ENCODE data around the gene MBD3L2B. TPM values are rescaled to one million over a fixed set of nuclear protein-coding genes. Genes with fewer than 3 reads are reported as not detected.
A peak's percentile ranks its signal among the peaks of the same experiment; 100 is the strongest.
"Not testable (repeated sequence)": the region's sequence is repeated elsewhere in the genome, so short reads cannot be mapped to it uniquely, and the experiment has no call there.

The MBD3L2B gene
- total RNA-seq, result not detected
- polyA plus RNA-seq (ENCODE audit: insufficient read depth, low read depth, low replicate concordance), result not detected
- long read RNA-seq, donor 1, result 0 reads
- long read RNA-seq, donor 2, result 0 reads

GRCh38 chr19:7021331-7021730 lies at the start of gene MBD3L2B:
TSS of gene MBD3L2B (minus strand) at chr19:7021431. CDS start at chr19:7021397, 34 bp downstream.
- H3K36me3 ChIP-seq (ENCODE audit: low read depth, missing control alignments); intact Hi-C loops (cut with DNase I; ENCODE audit: low total_unique reads); DNase-seq; H3K27me3 ChIP-seq; H3K9me3 ChIP-seq; H3K4me1 ChIP-seq; H3K4me3 ChIP-seq; H3K27ac ChIP-seq: not testable (repeated sequence)
- WGBS, 2 donors, result no CpG with 5 or more reads among the region's 6 CpGs

DNA sequence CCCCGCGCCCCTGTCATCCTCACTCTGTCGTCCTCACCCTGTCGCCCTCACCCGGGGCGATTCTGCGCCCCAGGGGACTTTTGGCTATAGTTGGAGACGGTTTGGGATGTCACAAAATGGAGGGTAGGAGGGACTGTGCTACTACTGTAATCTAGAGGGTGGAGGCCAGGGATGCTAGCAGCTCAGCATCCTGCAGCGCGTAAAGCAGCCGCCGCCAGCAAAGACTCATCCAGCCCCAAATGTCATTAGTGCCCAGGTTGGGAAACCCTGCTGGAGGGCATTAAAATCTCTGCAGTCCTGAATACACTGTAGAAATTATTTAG lies 48.6 kb upstream of the MBD3L2B start:
- no peak for DNase-seq
- intact Hi-C loops (cut with DNase I; ENCODE audit: low total_unique reads), result no loop called here
- 0 to 1% methylated on average over 8 to 12 of the region's 12 CpGs for WGBS, 2 donors

DNA sequence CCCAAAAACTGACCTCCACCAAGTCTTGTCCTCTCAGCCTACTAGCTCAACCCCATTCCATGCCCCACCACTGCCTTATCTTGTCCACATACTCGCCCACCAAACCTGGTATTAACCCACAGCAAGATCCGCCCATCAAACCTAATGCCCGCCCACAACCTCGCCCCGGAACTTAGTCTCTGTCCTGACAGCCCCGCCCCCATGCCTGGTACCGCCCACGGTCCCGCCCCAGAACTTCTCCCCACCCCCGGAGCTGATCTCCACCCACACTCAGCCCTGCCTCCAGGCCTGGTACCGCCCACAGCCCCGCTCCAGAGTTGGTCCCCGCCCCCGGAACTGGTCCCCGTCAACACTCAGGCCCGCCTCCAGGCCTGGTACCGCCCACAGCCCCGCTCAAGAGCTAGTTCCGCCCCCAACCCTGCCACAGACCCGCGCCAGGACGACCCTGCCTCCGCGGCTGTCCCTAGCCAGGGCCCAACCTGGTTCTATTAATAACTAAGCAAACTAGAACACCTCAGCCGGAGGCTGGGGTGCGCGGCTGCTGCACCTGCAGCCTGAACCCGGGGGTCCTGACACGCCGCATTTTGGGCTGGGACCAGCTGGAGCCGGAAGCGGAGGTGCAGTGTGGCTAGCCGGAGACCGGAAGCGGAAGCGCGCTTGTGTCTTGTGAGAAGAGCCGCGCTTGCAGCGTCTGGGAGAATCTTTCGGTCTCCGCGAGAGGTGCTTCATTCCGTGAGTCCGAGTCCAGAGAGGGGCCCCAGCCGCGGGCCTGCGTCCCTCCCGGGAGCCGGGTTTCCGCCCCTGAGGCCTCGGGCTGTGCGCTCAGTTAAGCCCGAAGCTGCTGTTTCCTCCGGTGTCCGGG lies 48.0 kb upstream of the MBD3L2B start, which contains the start of gene ZNF557:
Gene ZNF557, plus strand, starts transcription at position 662 of the 862 bp plus-strand sequence. CDS start 5,372 bp downstream, outside the sequence.
- no peaks in the 10 kb centered on the region for H3K27me3 ChIP-seq
- H3K9me3 ChIP-seq, result no peaks in the 10 kb centered on the region
- no peak for TF ChIP-seq POLR2A (IDR thresholded peaks at IDR 0.05)
- TF ChIP-seq, protein P1, sequence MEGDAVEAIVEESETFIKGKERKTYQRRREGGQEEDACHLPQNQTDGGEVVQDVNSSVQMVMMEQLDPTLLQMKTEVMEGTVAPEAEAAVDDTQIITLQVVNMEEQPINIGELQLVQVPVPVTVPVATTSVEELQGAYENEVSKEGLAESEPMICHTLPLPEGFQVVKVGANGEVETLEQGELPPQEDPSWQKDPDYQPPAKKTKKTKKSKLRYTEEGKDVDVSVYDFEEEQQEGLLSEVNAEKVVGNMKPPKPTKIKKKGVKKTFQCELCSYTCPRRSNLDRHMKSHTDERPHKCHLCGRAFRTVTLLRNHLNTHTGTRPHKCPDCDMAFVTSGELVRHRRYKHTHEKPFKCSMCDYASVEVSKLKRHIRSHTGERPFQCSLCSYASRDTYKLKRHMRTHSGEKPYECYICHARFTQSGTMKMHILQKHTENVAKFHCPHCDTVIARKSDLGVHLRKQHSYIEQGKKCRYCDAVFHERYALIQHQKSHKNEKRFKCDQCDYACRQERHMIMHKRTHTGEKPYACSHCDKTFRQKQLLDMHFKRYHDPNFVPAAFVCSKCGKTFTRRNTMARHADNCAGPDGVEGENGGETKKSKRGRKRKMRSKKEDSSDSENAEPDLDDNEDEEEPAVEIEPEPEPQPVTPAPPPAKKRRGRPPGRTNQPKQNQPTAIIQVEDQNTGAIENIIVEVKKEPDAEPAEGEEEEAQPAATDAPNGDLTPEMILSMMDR (IDR thresholded peaks at IDR 0.05), result no peak
- peaks cover 4% of the 10 kb centered on the region for H3K4me1 ChIP-seq
- peak within 1 kb of the TSS; percentile 66 to 87 for H3K27ac ChIP-seq
- WGBS, 2 donors, result 0 to 1% methylated on average over 42 to 53 of the region's 56 CpGs
- H3K36me3 ChIP-seq (ENCODE audit: low read depth, missing control alignments), result no peaks in the 10 kb centered on the region
- peak within 1 kb of the TSS; percentile 78 to 99 for H3K4me3 ChIP-seq
- peak; percentile 99 for DNase-seq
- intact Hi-C loops (cut with DNase I; ENCODE audit: low total_unique reads), result no loop called here

More for the DNA sequence above, 48.6 kb upstream of the MBD3L2B start:
- H3K4me3 ChIP-seq, result peak overlapping the region; percentile 78 to 99
- no peaks in the 10 kb centered on the region for H3K9me3 ChIP-seq
- peak overlapping the region in 1 of 2 donors; percentile 87 for H3K27ac ChIP-seq
- TF ChIP-seq POLR2A (IDR thresholded peaks at IDR 0.05), result no peak
- TF ChIP-seq, protein P1 (IDR thresholded peaks at IDR 0.05), result no peak
- no peaks in the 10 kb centered on the region for H3K36me3 ChIP-seq (ENCODE audit: low read depth, missing control alignments)
- H3K4me1 ChIP-seq, result peaks cover 4% of the 10 kb centered on the region
- no peaks in the 10 kb centered on the region for H3K27me3 ChIP-seq

DNA sequence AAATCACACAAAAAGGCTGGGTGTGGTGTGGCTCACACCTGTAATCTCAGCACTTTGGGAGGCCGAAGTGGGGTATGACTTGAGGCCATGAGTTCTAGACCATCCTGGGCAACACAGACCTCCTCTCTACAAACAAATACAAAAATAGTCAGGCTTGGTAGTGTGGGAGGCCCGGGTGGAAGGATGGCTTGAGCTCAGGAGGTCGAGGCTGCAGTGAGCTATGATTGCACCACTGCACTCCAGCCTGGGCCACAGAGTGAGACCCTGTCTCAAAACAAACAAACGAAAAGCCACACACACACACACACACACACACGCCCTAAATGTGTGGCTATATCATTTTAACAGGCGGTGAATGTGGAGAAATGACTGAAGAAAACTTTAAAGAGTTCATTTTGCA lies 47.4 kb upstream of the MBD3L2B start:
- peak overlapping the region in 1 of 2 donors; percentile 87 for H3K27ac ChIP-seq
- peak overlapping the region; percentile 78 to 99 for H3K4me3 ChIP-seq
- TF ChIP-seq, protein P1 (IDR thresholded peaks at IDR 0.05), result no peak
- TF ChIP-seq POLR2A (IDR thresholded peaks at IDR 0.05), result no peak
- no peaks in the 10 kb centered on the region for H3K9me3 ChIP-seq
- intact Hi-C loops (cut with DNase I; ENCODE audit: low total_unique reads), result no loop called here
- H3K4me1 ChIP-seq, result peaks cover 4% of the 10 kb centered on the region
- DNase-seq, result no peak
- H3K27me3 ChIP-seq, result no peaks in the 10 kb centered on the region
- H3K36me3 ChIP-seq (ENCODE audit: low read depth, missing control alignments), result no peaks in the 10 kb centered on the region
- 70 to 71% methylated on average over 6 of the region's 6 CpGs for WGBS, 2 donors

DNA sequence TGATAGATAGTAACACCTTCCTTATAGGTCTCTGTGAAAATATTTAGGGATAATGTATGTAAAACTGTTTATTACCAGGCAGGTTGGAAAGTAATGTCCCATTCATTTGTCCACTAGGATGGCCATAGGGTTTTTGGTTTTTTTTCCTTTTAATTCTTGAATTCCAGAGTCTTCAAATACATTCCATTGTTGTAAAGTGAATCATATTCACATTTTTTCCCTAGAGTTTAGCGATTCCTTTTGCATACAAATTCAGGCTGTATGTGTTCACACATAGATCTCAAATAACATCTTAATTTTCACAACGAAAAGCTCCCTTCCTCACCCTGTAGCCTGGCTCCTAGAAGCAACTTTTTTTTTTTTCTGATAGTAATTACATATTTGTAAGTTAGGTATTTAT lies 46.5 kb upstream of the MBD3L2B start:
- no peak for DNase-seq
- Histone ChIP-seq H3K36me3 (ENCODE audit: low read depth, missing control alignments) (no peaks in the 10 kb centered on the region), H3K27me3 (no peaks in the 10 kb centered on the region), H3K9me3 (no peaks in the 10 kb centered on the region), H3K27ac (no peak overlapping the region), H3K4me3 (no peak overlapping the region), H3K4me1 (peaks cover 4% of the 10 kb centered on the region)
- TF ChIP-seq, protein P1 (IDR thresholded peaks at IDR 0.05), result no peak
- no peak for TF ChIP-seq POLR2A (IDR thresholded peaks at IDR 0.05)
- 75% methylated on average over 2 of the region's 2 CpGs for WGBS, 2 donors
- intact Hi-C loops (cut with DNase I; ENCODE audit: low total_unique reads), result no loop called here

DNA sequence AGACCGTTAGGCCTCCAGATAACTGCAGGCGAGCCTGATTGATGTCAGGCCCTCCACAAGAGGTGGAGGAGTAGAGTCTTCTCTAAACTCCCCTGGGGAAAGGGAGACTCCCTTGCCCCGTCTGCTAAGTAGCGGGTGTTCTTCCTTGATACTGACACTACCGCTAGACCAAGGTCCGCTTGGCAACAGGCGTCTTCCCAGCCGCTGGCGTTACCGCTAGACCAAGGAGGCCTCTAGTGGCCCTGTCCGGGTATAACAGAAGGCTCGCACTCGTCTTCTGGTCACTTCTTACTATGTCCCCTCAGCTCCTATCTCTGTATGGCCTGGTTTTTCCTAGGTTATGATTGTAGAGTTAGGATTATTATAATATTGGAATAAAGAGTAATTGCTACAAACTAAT lies 45.9 kb upstream of the MBD3L2B start:
- H3K4me1 ChIP-seq; intact Hi-C loops (cut with DNase I; ENCODE audit: low total_unique reads); H3K27me3 ChIP-seq; H3K9me3 ChIP-seq; H3K4me3 ChIP-seq; H3K27ac ChIP-seq; H3K36me3 ChIP-seq (ENCODE audit: low read depth, missing control alignments): not testable (repeated sequence)
- WGBS, 2 donors, result 44% methylated on average over 13 of the region's 13 CpGs
- DNase-seq, result peak; percentile 76
